Measurements from ENCODE around the gene CACHD1. TPM values are rescaled to one million over a fixed set of nuclear protein-coding genes. Genes with fewer than 3 reads are reported as not detected.

CACHD1 gene
- total RNA-seq, 4 donors from 2014 or later: 23.6 to 36.1 (median 24.8) TPM

- no peak for TF ChIP-seq CTCF (IDR thresholded peaks at IDR 0.05; ENCODE audit: low read depth)
These were observed 126.1 kb downstream of the CACHD1 start for GRCh38 chr1:64595871-64596515.

- no peak for TF ChIP-seq CTCF (IDR thresholded peaks at IDR 0.05; ENCODE audit: low read depth)
These were observed 127.2 kb downstream of the CACHD1 start for GRCh38 chr1:64597113-64597512.

DNA sequence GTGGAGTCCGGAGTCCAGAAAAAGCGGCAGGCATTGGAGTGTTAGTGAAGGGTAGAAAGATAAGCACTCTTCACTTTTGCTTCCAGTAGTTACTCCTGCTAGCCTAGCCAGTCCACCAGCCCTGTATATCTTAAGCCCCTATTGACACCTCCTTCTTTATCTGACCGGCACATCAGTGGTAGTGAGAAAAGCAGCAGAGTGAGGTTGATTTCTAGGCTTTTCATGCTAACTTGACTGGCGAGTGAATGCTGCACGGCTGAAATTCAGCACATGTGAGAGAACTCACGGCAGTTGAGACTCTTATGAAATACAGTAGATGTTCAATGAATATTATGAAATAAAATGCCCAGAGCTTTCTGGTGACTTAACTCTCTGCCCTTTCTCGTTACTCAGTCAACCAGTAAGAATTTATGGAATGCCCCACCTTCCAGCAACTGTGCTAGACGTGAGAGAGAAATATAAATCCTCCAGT, 128.2 kb downstream of the CACHD1 start:
- no peak for TF ChIP-seq CTCF (IDR thresholded peaks at IDR 0.05; ENCODE audit: low read depth)

DNA sequence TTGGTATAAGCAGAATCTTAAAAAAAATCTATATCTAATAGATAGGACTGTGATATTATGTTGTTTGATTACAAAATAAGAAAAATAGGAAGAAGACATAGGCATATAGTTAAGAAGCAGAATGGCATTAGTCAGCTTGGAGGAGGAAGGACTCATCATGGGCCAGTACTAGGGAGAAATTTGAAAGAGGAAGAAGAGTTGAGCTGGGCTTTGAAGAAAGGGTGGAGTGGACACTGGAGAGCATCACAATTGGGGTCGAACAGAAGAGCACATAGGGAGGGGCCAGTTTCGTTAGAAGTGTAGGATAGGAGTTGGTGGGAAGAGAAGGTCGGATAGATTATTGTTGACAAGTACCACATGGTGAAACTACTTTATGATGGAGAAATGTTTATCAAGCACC, 129.3 kb downstream of the CACHD1 start:
- no peak for TF ChIP-seq CTCF (IDR thresholded peaks at IDR 0.05; ENCODE audit: low read depth)

GRCh38 chr1:64601207-64601606, 131.3 kb downstream of the CACHD1 start:
- no peak for TF ChIP-seq CTCF (IDR thresholded peaks at IDR 0.05; ENCODE audit: low read depth)

GRCh38 chr1:64608005-64608650, 138.2 kb downstream of the CACHD1 start:
- no peak for TF ChIP-seq CTCF (IDR thresholded peaks at IDR 0.05; ENCODE audit: low read depth)

- TF ChIP-seq CTCF (IDR thresholded peaks at IDR 0.05; ENCODE audit: low read depth): no peak
These were observed 138.7 kb downstream of the CACHD1 start for GRCh38 chr1:64608651-64609048.

All from subcutaneous adipose tissue (tissue), 4 donors.